Measurements from ENCODE around the gene EXD3. TPM values are rescaled to one million over a fixed set of nuclear protein-coding genes. Genes with fewer than 3 reads are reported as not detected.

The EXD3 gene
- total RNA-seq, 8 experiments from 2014 or later: 3.2 to 14.8 (median 9.6) TPM

DNA sequence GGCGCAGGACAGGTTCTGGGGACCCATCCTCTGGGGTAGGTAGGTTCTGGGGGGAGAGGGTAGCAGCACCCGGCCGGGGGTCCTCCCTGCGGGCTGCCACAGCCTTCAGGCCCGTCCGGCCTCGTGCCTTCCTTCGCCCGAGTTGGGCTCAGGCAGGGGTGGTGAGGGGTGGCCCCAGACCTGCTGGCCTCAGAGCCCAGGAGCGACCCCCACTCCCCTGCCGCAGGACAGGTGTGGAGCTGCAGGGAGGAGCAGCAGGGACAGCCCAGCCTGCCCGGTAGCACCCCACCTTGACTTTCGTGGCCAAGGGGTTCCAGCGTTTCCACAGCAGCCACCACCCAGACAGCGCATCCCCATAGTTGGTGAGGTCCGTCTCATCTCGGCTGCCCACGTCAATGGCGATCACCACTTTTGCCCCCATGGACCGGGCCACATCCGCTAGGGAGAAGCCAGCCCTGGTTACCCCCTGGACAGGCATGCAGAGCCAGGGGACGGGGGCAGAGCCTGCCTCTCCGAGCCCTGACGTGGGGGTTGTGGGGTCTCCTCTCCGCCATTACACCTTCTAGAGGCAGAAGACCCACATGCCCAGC lies 39.5 kb upstream of the EXD3 start:
- WGBS, 10 experiments: 80 to 95% methylated on average over 1 to 10 of the region's 25 CpGs; no CpG with 5 or more reads in 8 of the 10 experiments
- Histone ChIP-seq H3K4me3 (no peak overlapping the region), H3K27ac (no peak overlapping the region), H3K4me1 (replicated peaks in 1 of 2) (peaks cover 12% of the 10 kb centered on the region in 2 donors)
- in situ Hi-C loops (cut with MboI; ENCODE audit: low pct_unique_long_range_greater_than_20kb in 2 of 9, low sequenced_read_pairs in 9 of 9, unreplicated experiment in 9 of 9): no loop called here
- no peak for ATAC-seq (replicated peaks in 6 of 8)

DNA sequence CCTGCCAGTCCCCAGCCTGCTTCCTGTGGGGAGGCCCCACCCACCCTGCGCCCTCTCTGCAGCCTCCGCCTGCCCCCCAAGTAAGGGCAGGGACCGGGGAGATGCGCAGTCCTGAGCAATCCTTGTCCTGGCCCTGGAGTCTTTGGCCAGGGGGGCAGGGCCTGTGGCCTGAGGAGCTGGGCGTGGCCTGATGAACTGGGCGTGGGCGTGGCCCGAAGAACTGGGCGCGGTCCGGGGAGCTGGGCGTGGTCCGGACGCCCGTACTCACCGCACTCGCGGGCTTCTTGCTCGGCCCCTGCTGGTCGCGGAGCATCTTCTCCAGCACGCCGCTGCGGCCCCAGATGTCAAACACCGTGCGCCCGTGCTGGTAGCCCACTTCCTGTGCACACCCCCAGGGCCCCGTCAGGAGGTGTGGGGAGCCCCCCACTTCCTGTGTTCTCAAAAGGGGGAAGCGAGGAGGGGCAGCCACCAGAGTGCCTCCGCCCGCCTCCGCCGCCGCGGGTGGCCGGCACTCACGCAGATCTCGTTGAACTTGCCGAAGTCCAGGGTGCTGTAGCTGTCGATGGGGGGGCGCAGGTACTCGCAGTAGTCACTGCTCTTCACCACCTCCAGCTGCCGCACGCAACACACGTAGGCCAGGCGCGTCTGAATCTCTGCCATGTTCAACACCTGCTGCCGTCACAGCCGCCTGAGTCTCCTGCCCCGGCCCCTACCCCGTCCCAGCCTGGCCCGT lies 38.9 kb upstream of the EXD3 start:
- in situ Hi-C loops (cut with MboI; ENCODE audit: low pct_unique_long_range_greater_than_20kb in 2 of 9, low sequenced_read_pairs in 9 of 9, unreplicated experiment in 9 of 9): no loop called here

GRCh38 chr9:137461316-137461662 lies 38.3 kb upstream of the EXD3 start:
- no peak for ATAC-seq (replicated peaks in 6 of 8)
- in situ Hi-C loops (cut with MboI; ENCODE audit: low pct_unique_long_range_greater_than_20kb in 2 of 9, low sequenced_read_pairs in 9 of 9, unreplicated experiment in 9 of 9): no loop called here
- H3K27ac ChIP-seq: no peak overlapping the region
- peaks cover 12% of the 10 kb centered on the region in 2 donors for H3K4me1 ChIP-seq (replicated peaks in 1 of 2)
- WGBS, 10 experiments: no CpG with 5 or more reads among the region's 21 CpGs
- no peak overlapping the region for H3K4me3 ChIP-seq

More for the DNA sequence above, 38.9 kb upstream of the EXD3 start:
- Histone ChIP-seq H3K27ac (no peak overlapping the region), H3K4me3 (no peak overlapping the region), H3K4me1 (replicated peaks in 1 of 2) (peaks cover 12% of the 10 kb centered on the region in 2 donors)
- WGBS, 10 experiments: 56 to 90% (median 70%) methylated on average over 1 to 11 of the region's 52 CpGs; no CpG with 5 or more reads in 6 of the 10 experiments
- ATAC-seq (replicated peaks in 6 of 8): peak in 2 of 8 experiments; percentile 2 to 14

GRCh38 chr9:137460363-137461315 lies 37.7 kb upstream of the EXD3 start:
- 85 to 100% (median 95%) methylated on average over 1 to 6 of the region's 31 CpGs; no CpG with 5 or more reads in 6 of the 10 experiments for WGBS, 10 experiments
- no peak for ATAC-seq (replicated peaks in 6 of 8)
- Histone ChIP-seq H3K27ac (no peak overlapping the region), H3K4me3 (no peak overlapping the region), H3K4me1 (replicated peaks in 1 of 2) (peaks cover 12% of the 10 kb centered on the region in 2 donors)
- in situ Hi-C loops (cut with MboI; ENCODE audit: low pct_unique_long_range_greater_than_20kb in 2 of 9, low sequenced_read_pairs in 9 of 9, unreplicated experiment in 9 of 9): no loop called here

- ATAC-seq (replicated peaks in 6 of 8): peak in 2 of 8 experiments; percentile 1
- Histone ChIP-seq H3K4me1 (replicated peaks in 1 of 2) (peaks cover 17% of the 10 kb centered on the region in 2 donors), H3K4me3 (peak overlapping the region; percentile 55 to 99 (median 88)), H3K27ac (no peak overlapping the region)
- in situ Hi-C loops (cut with MboI; ENCODE audit: low pct_unique_long_range_greater_than_20kb in 2 of 9, low sequenced_read_pairs in 9 of 9, unreplicated experiment in 9 of 9): no loop called here
- WGBS, 10 experiments: 7 to 100% (median 55%) methylated on average over 1 to 3 of the region's 15 CpGs; no CpG with 5 or more reads in 6 of the 10 experiments
Measured at GRCh38 chr9:137459601-137460362, 36.8 kb upstream of the EXD3 start.

DNA sequence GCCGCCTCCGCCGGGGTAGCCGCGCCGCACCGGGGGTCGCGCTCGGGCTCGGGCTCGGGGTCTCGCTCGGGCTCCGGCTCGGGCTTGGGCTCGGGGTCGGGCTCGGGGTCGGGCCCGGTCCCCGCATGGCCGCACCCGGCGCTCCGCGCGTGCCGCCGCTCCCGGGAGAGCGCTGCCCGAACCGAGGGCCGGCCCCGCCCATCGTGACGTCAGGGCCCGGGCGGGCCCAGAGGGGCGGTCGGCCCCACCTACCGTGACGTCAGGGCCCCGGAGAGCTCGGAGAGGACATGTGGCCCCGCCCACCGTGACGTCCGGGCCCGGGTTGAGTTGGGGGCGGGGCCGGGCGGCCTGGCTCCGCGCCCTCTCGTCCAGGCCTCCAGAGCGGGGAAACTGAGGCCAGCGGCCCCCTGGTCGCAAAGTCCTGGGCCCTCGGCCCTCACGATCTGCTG lies 36.2 kb upstream of the EXD3 start, which contains the start of gene NSMF:
Gene NSMF (minus strand): TSS at position 183 of the 449 bp plus-strand sequence. CDS start 232 bp downstream, outside the sequence.
- peak within 1 kb of the TSS in 1 of 2 donors; percentile 51 for H3K27ac ChIP-seq
- in situ Hi-C loops (cut with MboI; ENCODE audit: low pct_unique_long_range_greater_than_20kb in 2 of 9, low sequenced_read_pairs in 9 of 9, unreplicated experiment in 9 of 9): no loop called here
- H3K4me1 ChIP-seq (replicated peaks in 1 of 2): peaks cover 23% of the 10 kb centered on the region in 2 donors
- WGBS, 10 experiments: 0% methylated on average over 4 to 5 of the region's 62 CpGs; no CpG with 5 or more reads in 8 of the 10 experiments
- ATAC-seq (replicated peaks in 6 of 8): peak; percentile 75 to 93 (median 80)
- H3K4me3 ChIP-seq: peak within 1 kb of the TSS; percentile 55 to 99 (median 88)

DNA sequence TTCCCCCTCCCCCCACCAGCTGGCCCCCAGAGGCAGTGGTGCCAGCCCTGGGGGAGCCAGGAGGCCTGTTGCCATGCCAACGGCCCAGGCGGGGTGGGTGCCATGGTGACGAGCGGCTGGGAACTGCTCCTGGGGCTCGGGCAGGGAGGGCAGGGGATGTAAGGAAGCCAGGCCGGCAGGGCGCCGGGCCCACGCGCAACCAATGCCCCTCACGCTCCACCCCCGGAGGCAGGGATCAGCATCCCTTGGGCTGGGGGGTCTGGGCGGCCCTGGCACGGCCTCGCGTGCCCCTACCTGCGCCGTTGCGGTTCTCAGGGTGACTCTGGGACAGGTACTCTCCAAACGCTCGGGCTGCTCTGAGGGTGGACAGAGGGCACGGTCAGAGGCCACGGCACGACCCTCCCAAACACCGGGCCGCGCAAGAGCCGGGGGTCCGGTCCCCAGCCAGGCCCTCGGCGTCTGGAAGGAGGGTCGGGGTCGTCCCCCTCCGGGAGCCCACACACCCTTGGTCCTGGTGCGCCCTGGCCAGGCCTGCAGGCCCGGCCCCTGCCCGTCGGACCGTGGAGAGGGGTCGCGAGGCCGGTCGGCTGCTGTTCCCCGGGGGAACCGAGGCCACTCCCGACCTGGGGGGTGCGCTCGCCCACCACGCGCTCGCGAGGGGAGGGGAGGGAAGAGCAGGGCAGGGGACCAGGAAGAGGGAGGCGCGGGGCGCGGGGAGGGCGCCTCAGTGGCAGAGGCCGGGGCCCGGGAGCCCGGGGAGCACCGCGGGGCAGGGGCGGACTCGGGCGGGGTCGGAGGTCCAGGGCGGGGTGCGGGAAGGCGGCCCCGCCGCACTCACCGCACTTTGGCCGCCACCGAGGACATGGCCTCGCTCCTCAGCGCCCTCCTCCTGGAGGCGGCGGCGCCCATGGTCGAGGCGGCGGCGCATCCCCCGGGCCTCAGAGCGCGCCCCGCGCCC lies 35.5 kb upstream of the EXD3 start:
- H3K27ac ChIP-seq: peak overlapping the region in 1 of 2 donors; percentile 51
- 0% methylated on average over 5 of the region's 88 CpGs; no CpG with 5 or more reads in 9 of the 10 experiments for WGBS, 10 experiments
- H3K4me3 ChIP-seq: peak overlapping the region; percentile 55 to 99 (median 88)
- in situ Hi-C loops (cut with MboI; ENCODE audit: low pct_unique_long_range_greater_than_20kb in 2 of 9, low sequenced_read_pairs in 9 of 9, unreplicated experiment in 9 of 9): no loop called here
- peak; percentile 45 to 70 (median 53) for ATAC-seq (replicated peaks in 6 of 8)
- peaks cover 23 to 24% of the 10 kb centered on the region in 2 donors for H3K4me1 ChIP-seq (replicated peaks in 1 of 2)

- Histone ChIP-seq H3K4me1 (replicated peaks in 1 of 2) (peaks cover 23 to 29% of the 10 kb centered on the region in 2 donors), H3K27ac (no peak overlapping the region), H3K4me3 (peak overlapping the region; percentile 55 to 99 (median 88))
- ATAC-seq (replicated peaks in 6 of 8): no peak
- in situ Hi-C loops (cut with MboI; ENCODE audit: low pct_unique_long_range_greater_than_20kb in 2 of 9, low sequenced_read_pairs in 9 of 9, unreplicated experiment in 9 of 9): no loop called here
- WGBS, 10 experiments: 93 to 100% (median 100%) methylated on average over 1 to 7 of the region's 44 CpGs; no CpG with 5 or more reads in 7 of the 10 experiments
Measured at GRCh38 chr9:137457406-137458193, 34.6 kb upstream of the EXD3 start.

DNA sequence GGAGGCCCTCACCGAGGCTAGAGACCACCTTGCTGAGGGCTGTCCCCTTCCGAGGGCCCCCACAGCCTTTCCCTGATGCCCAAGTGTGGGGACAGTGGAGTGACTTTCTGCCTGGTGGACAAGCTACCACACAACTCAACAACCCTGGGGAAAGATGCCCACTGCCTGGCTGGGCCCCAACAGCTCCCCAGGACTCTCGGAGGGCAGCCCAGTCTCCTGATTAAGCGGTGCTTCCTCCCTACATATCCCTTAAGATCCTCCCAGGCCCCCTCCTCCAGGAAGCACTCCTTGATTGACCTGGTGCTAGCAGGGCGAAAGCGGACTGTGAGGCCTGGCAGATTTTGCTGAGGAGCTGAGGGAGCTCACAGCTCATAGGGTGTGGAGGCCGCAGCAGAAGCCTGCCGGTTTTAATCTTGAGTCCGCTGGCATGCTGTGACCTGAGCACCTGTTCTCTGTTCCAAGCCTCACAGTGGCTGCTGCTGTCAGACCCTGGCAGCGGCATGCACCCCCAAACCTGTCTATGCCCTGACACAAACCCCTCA lies 34.0 kb upstream of the EXD3 start:
- Histone ChIP-seq H3K27ac (no peak overlapping the region), H3K4me3 (no peak overlapping the region), H3K4me1 (replicated peaks in 1 of 2) (peaks cover 23 to 29% of the 10 kb centered on the region in 2 donors)
- in situ Hi-C loops (cut with MboI; ENCODE audit: low pct_unique_long_range_greater_than_20kb in 2 of 9, low sequenced_read_pairs in 9 of 9, unreplicated experiment in 9 of 9): no loop called here
- no peak for ATAC-seq (replicated peaks in 6 of 8)
- WGBS, 10 experiments: 86 to 100% (median 95%) methylated on average over 2 to 4 of the region's 10 CpGs; no CpG with 5 or more reads in 4 of the 10 experiments

GRCh38 chr9:137456061-137456863 lies 33.3 kb upstream of the EXD3 start:
- Histone ChIP-seq H3K27ac (no peak overlapping the region), H3K4me1 (replicated peaks in 1 of 2) (peaks cover 23 to 29% of the 10 kb centered on the region in 2 donors), H3K4me3 (no peak overlapping the region)
- no peak for ATAC-seq (replicated peaks in 6 of 8)
- 95 to 100% (median 100%) methylated on average over 1 to 4 of the region's 12 CpGs; no CpG with 5 or more reads in 6 of the 10 experiments for WGBS, 10 experiments
- in situ Hi-C loops (cut with MboI; ENCODE audit: low pct_unique_long_range_greater_than_20kb in 2 of 9, low sequenced_read_pairs in 9 of 9, unreplicated experiment in 9 of 9): no loop called here

All from motor neuron (in vitro differentiated cells).